ENCODE measurements around the gene MAP4K4. TPM values are rescaled to one million over a fixed set of nuclear protein-coding genes. Genes with fewer than 3 reads are reported as not detected.

MAP4K4 gene
- total and polyA plus RNA-seq, 3 experiments from 2014 or later = 13.5 to 36.0 (median 30.8) TPM

DNA sequence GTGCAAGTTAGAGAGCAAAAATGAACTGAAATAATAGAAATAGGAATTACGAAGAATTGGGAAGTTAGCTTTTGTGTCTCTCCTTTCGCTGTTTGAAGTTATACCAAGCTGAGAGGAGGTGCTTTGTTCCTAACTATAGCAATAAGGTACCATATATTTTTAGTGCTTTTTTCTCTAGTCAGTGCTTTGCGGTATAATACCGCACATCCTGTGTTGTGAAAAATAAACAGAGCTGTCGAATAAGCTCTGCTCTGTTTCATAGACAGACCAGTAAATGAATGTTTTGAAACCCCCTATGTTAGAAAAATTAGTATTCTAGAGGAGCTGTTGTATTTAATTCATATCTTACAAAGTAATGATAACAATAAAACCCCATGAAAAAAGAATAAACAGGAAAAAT lies 130.8 kb downstream of the MAP4K4 start:
- Histone ChIP-seq H3K4me1 (ENCODE audit: insufficient read depth, low read length) (peaks cover 67% of the 10 kb centered on the region), H3K4me3 (ENCODE audit: low read length) (no peak overlapping the region), H3K9me3 (ENCODE audit: low read length) (no peaks in the 10 kb centered on the region), H3K27ac (ENCODE audit: low read depth, low read length) (no peak overlapping the region), H3K36me3 (ENCODE audit: insufficient read depth, low read length) (peaks cover 32% of the 10 kb centered on the region), H3K27me3 (ENCODE audit: insufficient read depth, low read length, poor library complexity, severe bottlenecking) (no peaks in the 10 kb centered on the region)
- H3K9me3 Mint-ChIP-seq = no peaks in the 10 kb centered on the region
- DNase-seq = peak in 2 of 5 donors; percentile 36 to 71
- H3K27me3 Mint-ChIP-seq = no peaks in the 10 kb centered on the region
- peak overlapping the region in 6 of 8 donors; percentile 1 to 71 (median 32) for H3K27ac Mint-ChIP-seq
- ChIA-PET CTCF (interaction anchor here (1.3 to 4.8 kb wide), 4 partner anchors 9 to 410 kb away, joined by 3 to 36 read pairs (median 4); no protein-coding TSS in a partner anchor), POLR2A (interaction anchor here (0.7 to 1.2 kb wide), 4 partner anchors 103 to 678 kb away, joined by 3 to 5 read pairs (median 3); partner anchors contain the start of gene MAP4K4)
- peaks cover 9 to 61% (median 16%) of the 10 kb centered on the region in 3 donors for H3K36me3 Mint-ChIP-seq
- H3K4me1 Mint-ChIP-seq = peaks cover 64 to 76% (median 69%) of the 10 kb centered on the region in 3 donors
- peak overlapping the region in 6 of 7 donors; percentile 7 to 51 (median 37) for H3K4me3 Mint-ChIP-seq

DNA sequence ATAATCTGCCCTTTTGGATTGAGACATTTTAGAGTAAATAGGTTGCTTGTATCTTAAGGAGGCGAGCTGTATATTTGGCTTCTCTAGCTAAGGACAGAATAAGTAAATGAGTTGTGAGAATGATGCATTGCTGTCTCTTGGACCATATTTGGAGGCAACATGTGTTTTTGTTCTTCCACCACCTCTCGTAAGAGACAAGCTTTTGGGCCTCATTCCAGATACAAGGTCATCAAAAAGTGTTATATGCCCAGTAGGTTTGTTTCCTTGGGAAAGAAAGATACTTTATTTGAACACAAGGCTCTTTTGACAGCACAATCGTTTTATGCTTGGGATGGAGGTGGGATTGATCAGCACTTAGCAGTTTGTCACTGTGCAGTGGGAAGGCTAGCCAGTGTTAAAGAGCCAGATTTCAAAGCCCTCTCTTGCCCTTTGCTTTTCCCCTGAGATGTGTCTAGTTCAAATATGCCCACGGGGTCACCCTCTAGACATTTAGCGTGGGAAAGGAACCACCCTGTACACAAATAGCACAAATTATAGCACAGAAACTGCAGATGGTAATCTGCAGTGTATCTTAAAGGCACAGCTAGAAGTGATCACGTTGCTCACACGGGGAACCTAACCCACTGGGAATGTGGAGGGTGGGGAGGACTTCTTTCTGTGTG lies 131.3 kb downstream of the MAP4K4 start:
- ChIA-PET POLR2A (interaction anchor here (0.7 to 1.2 kb wide), 4 partner anchors 103 to 679 kb away, joined by 3 to 5 read pairs (median 3); partner anchors contain the start of gene MAP4K4), CTCF (interaction anchor here (1.3 to 4.8 kb wide), 4 partner anchors 37 to 411 kb away, joined by 3 to 36 read pairs (median 4); no protein-coding TSS in a partner anchor)
- H3K27me3 ChIP-seq (ENCODE audit: insufficient read depth, low read length, poor library complexity, severe bottlenecking) = no peaks in the 10 kb centered on the region
- no peak overlapping the region for H3K27ac ChIP-seq (ENCODE audit: low read depth, low read length)
- Mint-ChIP-seq H3K27me3 (no peaks in the 10 kb centered on the region), H3K36me3 (peaks cover 9 to 60% (median 16%) of the 10 kb centered on the region in 3 donors), H3K4me3 (peak overlapping the region in 4 of 7 donors; percentile 3 to 51 (median 46)), H3K4me1 (peaks cover 59 to 70% (median 63%) of the 10 kb centered on the region in 3 donors), H3K27ac (peak overlapping the region in 6 of 8 donors; percentile 5 to 62 (median 32)), H3K9me3 (no peaks in the 10 kb centered on the region)
- H3K36me3 ChIP-seq (ENCODE audit: insufficient read depth, low read length) = peaks cover 32% of the 10 kb centered on the region
- H3K9me3 ChIP-seq (ENCODE audit: low read length) = no peaks in the 10 kb centered on the region
- H3K4me1 ChIP-seq (ENCODE audit: insufficient read depth, low read length) = peaks cover 62% of the 10 kb centered on the region
- DNase-seq = no peak
- H3K4me3 ChIP-seq (ENCODE audit: low read length) = no peak overlapping the region

DNA sequence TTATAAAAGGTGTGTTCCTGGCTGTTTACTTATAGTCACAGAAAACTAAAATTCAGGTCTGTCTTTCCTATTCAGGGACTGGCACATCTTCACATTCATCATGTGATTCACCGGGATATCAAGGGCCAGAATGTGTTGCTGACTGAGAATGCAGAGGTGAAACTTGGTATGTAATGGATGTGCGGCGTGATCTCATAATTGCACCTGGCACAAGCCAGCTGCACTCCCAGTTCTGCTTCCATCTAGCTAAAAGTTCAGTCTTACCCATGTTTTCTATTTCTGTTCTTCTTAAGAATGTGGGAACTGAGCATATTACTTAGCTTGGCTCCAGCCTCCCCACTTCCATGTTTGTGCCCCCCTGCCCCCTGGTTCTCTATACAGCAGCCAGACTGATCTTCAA lies 131.9 kb downstream of the MAP4K4 start:
- Mint-ChIP-seq H3K4me3 (peak overlapping the region in 1 of 7 donors; percentile 9), H3K27ac (peak overlapping the region in 4 of 8 donors; percentile 25 to 86 (median 37)), H3K4me1 (peaks cover 57 to 64% (median 59%) of the 10 kb centered on the region in 3 donors), H3K36me3 (peaks cover 9 to 63% (median 18%) of the 10 kb centered on the region in 3 donors), H3K9me3 (no peaks in the 10 kb centered on the region), H3K27me3 (no peaks in the 10 kb centered on the region)
- no peaks in the 10 kb centered on the region for H3K9me3 ChIP-seq (ENCODE audit: low read length)
- CTCF ChIA-PET = interaction anchor here (1.3 to 4.8 kb wide), 3 partner anchors 38 to 411 kb away, joined by 3 to 36 read pairs (median 3); no protein-coding TSS in a partner anchor
- H3K4me1 ChIP-seq (ENCODE audit: insufficient read depth, low read length) = peaks cover 62% of the 10 kb centered on the region
- POLR2A ChIA-PET = no interaction called here
- DNase-seq = no peak
- no peak overlapping the region for H3K27ac ChIP-seq (ENCODE audit: low read depth, low read length)
- H3K27me3 ChIP-seq (ENCODE audit: insufficient read depth, low read length, poor library complexity, severe bottlenecking) = no peaks in the 10 kb centered on the region
- H3K4me3 ChIP-seq (ENCODE audit: low read length) = no peak overlapping the region
- H3K36me3 ChIP-seq (ENCODE audit: insufficient read depth, low read length) = peaks cover 32% of the 10 kb centered on the region

DNA sequence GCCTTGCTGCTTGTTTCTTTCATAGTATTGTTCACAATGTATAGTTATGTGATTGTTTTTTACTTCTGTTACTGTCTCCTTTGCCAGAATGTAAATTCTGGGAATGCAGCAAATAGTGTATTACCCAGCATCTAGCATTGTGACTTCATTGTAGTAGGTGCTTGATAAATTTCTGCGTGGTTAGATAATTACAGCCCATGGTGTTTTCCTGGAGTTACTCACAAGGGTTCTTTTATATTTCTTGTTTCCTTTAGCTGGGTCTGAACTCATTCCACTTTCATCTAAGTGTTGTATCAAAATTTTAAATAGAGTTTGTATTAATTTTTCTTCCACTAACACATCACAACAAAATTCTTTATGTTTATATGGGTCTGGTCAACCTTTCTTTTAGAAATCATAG lies 132.6 kb downstream of the MAP4K4 start:
- Histone ChIP-seq H3K4me3 (ENCODE audit: low read length) (no peak overlapping the region), H3K27me3 (ENCODE audit: insufficient read depth, low read length, poor library complexity, severe bottlenecking) (no peaks in the 10 kb centered on the region), H3K9me3 (ENCODE audit: low read length) (no peaks in the 10 kb centered on the region), H3K27ac (ENCODE audit: low read depth, low read length) (no peak overlapping the region), H3K36me3 (ENCODE audit: insufficient read depth, low read length) (peaks cover 33% of the 10 kb centered on the region), H3K4me1 (ENCODE audit: insufficient read depth, low read length) (peaks cover 62% of the 10 kb centered on the region)
- peak overlapping the region in 5 of 8 donors; percentile 3 to 86 (median 37) for H3K27ac Mint-ChIP-seq
- peaks cover 57 to 62% (median 59%) of the 10 kb centered on the region in 3 donors for H3K4me1 Mint-ChIP-seq
- H3K9me3 Mint-ChIP-seq = no peaks in the 10 kb centered on the region
- POLR2A ChIA-PET = no interaction called here
- H3K27me3 Mint-ChIP-seq = no peaks in the 10 kb centered on the region
- DNase-seq = no peak
- CTCF ChIA-PET = interaction anchor here (1.0 to 4.8 kb wide), 4 partner anchors 10 to 412 kb away, joined by 3 to 36 read pairs (median 4); partner anchors contain the start of gene MAP4K4
- H3K36me3 Mint-ChIP-seq = peaks cover 9 to 69% (median 23%) of the 10 kb centered on the region in 3 donors
- no peak overlapping the region for H3K4me3 Mint-ChIP-seq

DNA sequence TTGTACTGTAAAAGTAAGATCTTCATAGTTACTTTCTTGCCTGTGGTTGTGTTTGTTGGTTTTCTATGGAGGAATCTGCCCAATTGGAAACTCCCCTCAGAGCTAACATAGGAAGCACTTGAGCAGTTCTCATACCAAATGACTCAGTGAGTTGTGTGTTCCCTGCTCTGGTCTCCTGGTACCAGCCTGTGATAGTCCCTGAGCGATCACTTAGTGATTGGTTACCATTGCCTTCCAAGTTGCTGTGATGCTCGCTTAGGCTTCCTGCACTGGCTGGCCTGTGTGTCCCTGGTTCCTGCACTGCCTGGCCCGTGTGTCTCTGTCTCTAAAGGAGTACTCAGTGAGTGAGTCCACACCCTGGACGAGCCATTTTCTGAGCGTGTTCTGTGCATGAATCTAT lies 133.0 kb downstream of the MAP4K4 start:
- POLR2A ChIA-PET = no interaction called here
- Mint-ChIP-seq H3K27me3 (no peaks in the 10 kb centered on the region), H3K9me3 (no peaks in the 10 kb centered on the region), H3K36me3 (peaks cover 10 to 71% (median 25%) of the 10 kb centered on the region in 3 donors), H3K4me3 (no peak overlapping the region), H3K27ac (peak overlapping the region in 3 of 8 donors; percentile 20 to 59 (median 36)), H3K4me1 (peaks cover 57 to 61% (median 59%) of the 10 kb centered on the region in 3 donors)
- Histone ChIP-seq H3K9me3 (ENCODE audit: low read length) (no peaks in the 10 kb centered on the region), H3K27ac (ENCODE audit: low read depth, low read length) (no peak overlapping the region), H3K4me3 (ENCODE audit: low read length) (no peak overlapping the region), H3K36me3 (ENCODE audit: insufficient read depth, low read length) (peaks cover 33% of the 10 kb centered on the region), H3K27me3 (ENCODE audit: insufficient read depth, low read length, poor library complexity, severe bottlenecking) (no peaks in the 10 kb centered on the region), H3K4me1 (ENCODE audit: insufficient read depth, low read length) (peaks cover 61% of the 10 kb centered on the region)
- CTCF ChIA-PET = interaction anchor here (0.9 to 4.8 kb wide), 11 partner anchors 9 to 548 kb away, joined by 3 to 36 read pairs (median 3); partner anchors contain the start of gene MAP4K4
- DNase-seq = no peak

DNA sequence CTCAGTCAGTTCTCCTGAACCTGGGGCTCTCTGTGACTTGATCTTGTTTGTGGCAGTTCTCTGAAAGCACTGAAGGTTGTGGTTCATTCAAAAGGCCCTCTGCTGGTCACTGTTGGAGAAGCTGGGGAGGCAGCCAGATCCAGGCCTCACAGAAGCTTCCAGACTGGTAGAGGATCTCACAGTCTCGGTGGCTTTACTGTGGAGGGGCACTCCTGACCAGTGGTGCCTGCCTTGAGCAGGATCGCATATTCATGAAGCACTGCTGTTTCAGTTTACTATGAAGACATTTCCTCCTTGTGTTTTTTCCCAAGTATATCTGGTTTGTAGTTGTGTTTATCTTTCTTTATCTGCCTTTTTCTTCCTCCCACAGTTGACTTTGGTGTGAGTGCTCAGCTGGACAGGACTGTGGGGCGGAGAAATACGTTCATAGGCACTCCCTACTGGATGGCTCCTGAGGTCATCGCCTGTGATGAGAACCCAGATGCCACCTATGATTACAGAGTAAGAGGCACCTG lies 133.9 kb downstream of the MAP4K4 start:
- CTCF ChIA-PET = interaction anchor here (0.6 to 4.8 kb wide), 18 partner anchors 9 to 549 kb away, joined by 3 to 36 read pairs (median 3); partner anchors contain the start of genes CREG2, MAP4K4 and RFX8
- peaks cover 14 to 72% (median 28%) of the 10 kb centered on the region in 3 donors for H3K36me3 Mint-ChIP-seq
- POLR2A ChIA-PET = interaction anchor here (1.0 kb wide), 1 partner anchor 412 kb away, joined by 5 read pairs; no protein-coding TSS in a partner anchor
- peaks cover 52 to 53% (median 52%) of the 10 kb centered on the region in 3 donors for H3K4me1 Mint-ChIP-seq
- no peaks in the 10 kb centered on the region for H3K9me3 Mint-ChIP-seq
- Histone ChIP-seq H3K27ac (ENCODE audit: low read depth, low read length) (no peak overlapping the region), H3K36me3 (ENCODE audit: insufficient read depth, low read length) (peaks cover 30% of the 10 kb centered on the region), H3K9me3 (ENCODE audit: low read length) (no peaks in the 10 kb centered on the region), H3K4me1 (ENCODE audit: insufficient read depth, low read length) (peaks cover 54% of the 10 kb centered on the region), H3K27me3 (ENCODE audit: insufficient read depth, low read length, poor library complexity, severe bottlenecking) (no peaks in the 10 kb centered on the region), H3K4me3 (ENCODE audit: low read length) (no peak overlapping the region)
- peak; percentile 20 to 70 (median 36) for DNase-seq
- H3K27me3 Mint-ChIP-seq = no peaks in the 10 kb centered on the region
- H3K27ac Mint-ChIP-seq = peak overlapping the region in 6 of 8 donors; percentile 10 to 89 (median 60)
- H3K4me3 Mint-ChIP-seq = peak overlapping the region in 2 of 7 donors; percentile 2 to 37

DNA sequence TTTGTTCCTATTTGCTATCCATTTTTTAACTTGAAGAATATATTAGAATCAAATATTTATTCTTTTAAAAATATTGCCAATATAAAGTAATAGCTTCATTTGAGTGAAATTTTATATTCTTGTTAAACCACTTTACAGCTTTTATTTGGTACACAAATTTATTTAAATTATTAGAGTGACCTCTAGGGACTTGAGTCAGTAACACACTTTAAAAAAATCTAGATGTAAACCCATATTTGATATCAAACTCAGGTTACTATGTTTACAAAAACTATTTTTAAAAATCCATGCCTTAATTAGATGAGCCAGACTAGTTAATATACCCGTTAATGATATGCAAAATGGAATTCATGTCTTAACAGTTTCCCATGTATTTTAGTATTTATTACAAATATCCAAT lies 134.6 kb downstream of the MAP4K4 start:
- Mint-ChIP-seq H3K36me3 (peaks cover 15 to 71% (median 32%) of the 10 kb centered on the region in 3 donors), H3K4me3 (no peak overlapping the region), H3K9me3 (no peaks in the 10 kb centered on the region), H3K27ac (no peak overlapping the region), H3K4me1 (peaks cover 45 to 46% (median 45%) of the 10 kb centered on the region in 3 donors), H3K27me3 (no peaks in the 10 kb centered on the region)
- no peaks in the 10 kb centered on the region for H3K9me3 ChIP-seq (ENCODE audit: low read length)
- H3K4me1 ChIP-seq (ENCODE audit: insufficient read depth, low read length) = peaks cover 47% of the 10 kb centered on the region
- CTCF ChIA-PET = interaction anchor here (0.8 to 4.8 kb wide), 10 partner anchors 9 to 490 kb away, joined by 3 to 36 read pairs (median 6); partner anchors contain the start of genes MAP4K4 and RFX8
- H3K27ac ChIP-seq (ENCODE audit: low read depth, low read length) = no peak overlapping the region
- no peaks in the 10 kb centered on the region for H3K27me3 ChIP-seq (ENCODE audit: insufficient read depth, low read length, poor library complexity, severe bottlenecking)
- DNase-seq = no peak
- POLR2A ChIA-PET = interaction anchor here (1.0 kb wide), 1 partner anchor 413 kb away, joined by 5 read pairs; no protein-coding TSS in a partner anchor
- peaks cover 30% of the 10 kb centered on the region for H3K36me3 ChIP-seq (ENCODE audit: insufficient read depth, low read length)
- H3K4me3 ChIP-seq (ENCODE audit: low read length) = no peak overlapping the region

Measured in CD8-positive, alpha-beta memory T cell (primary cell).